ENCODE measurements around the gene ST13. TPM values are rescaled to one million over a fixed set of nuclear protein-coding genes. Genes with fewer than 3 reads are reported as not detected.

The ST13 gene
- total RNA-seq, 1 donor = 199 TPM

DNA sequence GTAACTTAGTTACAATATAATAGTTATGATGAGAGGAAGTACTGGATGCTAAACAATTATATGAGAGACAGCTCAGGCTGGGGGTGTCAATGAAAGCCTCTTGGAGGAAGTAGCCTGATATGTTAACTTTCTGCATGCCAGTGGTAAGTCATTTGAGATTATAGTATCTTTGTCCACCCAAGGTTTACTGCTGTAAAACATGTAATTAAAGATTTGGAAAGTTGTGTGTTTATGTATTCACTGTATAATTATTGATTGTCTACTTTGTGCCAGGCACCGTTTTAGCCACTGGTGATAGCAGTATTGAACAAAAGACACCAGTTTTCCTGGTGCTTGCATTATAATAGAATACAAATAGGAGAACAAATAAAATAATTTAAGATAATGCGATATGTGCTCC is 6.1 kb upstream of the ST13 start:
- TF ChIP-seq CTCF (IDR thresholded peaks at IDR 0.05; ENCODE audit: insufficient read depth, low read depth, low read length) = no peak
- H3K4me3 ChIP-seq (ENCODE audit: low read depth, low read length) = no peak overlapping the region
- no peak for DNase-seq (ENCODE audit: low read depth)

DNA sequence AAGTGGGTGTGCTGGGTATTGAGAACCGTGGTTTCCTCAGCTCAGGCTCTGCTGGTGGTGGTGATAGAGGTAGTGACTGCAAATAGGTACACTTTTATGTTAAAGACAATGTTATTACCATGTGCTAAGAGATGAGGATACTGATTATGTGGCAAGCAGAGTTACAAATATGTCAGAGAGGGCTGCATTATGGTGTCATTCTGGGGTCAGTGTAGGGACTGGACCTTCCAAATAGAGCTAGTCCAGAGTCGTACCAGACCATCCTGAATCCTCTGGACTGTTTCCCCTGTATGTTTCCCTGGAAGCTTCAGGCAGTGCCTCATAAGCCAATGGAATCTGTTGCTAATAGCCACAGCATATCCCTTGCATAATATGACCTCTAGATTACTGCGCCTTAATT is 5.6 kb upstream of the ST13 start, which contains the start of gene DNAJB7:
TSS of gene DNAJB7 (minus strand) at position 101 of the 400 bp plus-strand sequence. CDS start 119 bp downstream, outside the sequence.
- no peak for DNase-seq (ENCODE audit: low read depth)
- no peak within 1 kb of the TSS for H3K4me3 ChIP-seq (ENCODE audit: low read depth, low read length)
- TF ChIP-seq CTCF (IDR thresholded peaks at IDR 0.05; ENCODE audit: insufficient read depth, low read depth, low read length) = no peak

- DNase-seq (ENCODE audit: low read depth) = peak; percentile 39
- peak overlapping the region; percentile 99 for H3K4me3 ChIP-seq (ENCODE audit: low read depth, low read length)
- TF ChIP-seq CTCF (IDR thresholded peaks at IDR 0.05; ENCODE audit: insufficient read depth, low read depth, low read length) = no peak
These were observed 943 bp upstream of the ST13 start for GRCh38 chr22:40857309-40857855.

DNA sequence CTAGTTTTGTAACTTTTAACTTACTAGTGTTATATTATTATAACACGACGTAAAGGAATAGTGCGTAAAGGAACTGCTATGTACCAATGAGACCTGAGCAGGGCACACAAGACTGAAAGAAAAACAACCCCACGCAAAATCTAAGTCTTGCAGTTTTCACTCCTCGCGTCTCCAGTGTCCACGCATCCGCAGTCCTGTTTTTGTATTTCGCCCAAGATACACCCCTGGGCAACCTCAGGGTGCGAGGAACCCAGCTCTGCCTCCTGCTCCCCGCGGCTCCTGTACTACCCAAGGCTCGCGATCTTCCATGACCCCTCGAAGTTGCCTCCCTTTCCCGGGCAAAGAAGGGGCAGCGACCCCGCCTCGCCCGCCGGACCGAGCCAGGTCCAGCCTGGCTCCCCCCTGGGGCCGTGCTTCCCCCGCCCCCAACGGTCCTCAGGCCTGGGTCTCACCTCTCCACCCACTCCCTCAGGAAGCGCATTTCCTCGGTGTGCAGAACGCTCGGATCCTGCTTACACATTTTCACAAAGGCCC is 393 bp downstream of the ST13 start:
- DNase-seq (ENCODE audit: low read depth) = peak; percentile 44
- H3K4me3 ChIP-seq (ENCODE audit: low read depth, low read length) = peak overlapping the region; percentile 99
- no peak for TF ChIP-seq CTCF (IDR thresholded peaks at IDR 0.05; ENCODE audit: insufficient read depth, low read depth, low read length)

DNA sequence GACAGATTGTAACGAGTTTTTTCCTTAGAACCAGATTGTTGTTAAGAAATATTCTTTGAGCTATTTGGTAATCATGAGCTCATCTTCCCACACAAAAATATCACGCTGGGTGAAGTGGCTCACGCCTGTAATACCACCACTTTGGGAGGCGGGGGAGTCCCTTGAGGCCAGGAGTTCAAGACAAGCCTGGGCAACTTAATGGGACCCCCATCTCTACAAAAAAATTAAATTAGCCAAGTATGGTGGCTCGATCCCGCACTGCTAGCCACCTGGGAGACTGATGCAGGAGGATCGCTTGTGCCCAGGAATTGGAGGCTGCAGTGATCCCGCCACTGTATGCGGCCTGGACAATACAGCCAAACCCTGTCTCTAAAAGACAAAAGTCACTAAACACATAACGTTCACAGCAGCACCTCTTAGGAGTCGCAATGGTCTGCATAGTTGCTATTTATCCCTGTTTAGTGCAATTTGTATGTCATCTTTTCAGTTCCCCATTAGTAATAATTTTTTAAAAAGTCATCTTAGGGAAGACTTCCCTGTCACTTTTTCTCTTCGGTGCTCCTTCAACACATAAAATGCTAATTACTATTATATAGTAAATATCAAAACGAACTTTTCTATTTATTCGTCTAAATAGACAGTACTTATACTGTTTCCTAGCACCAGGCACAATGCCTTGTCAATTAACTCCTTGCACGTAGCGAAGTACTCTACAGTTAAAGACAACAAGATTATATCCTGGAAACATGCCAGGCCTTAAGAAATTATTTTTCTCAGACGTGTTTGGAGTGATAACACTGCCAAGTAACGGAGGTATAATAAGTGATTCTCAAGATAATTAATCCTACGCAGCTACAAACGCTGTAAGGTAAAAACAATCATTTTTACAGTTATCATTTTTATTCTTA is 1.1 kb downstream of the ST13 start:
- DNase-seq (ENCODE audit: low read depth) = peak; percentile 64

GRCh38 chr22:40853961-40854360 is 2.5 kb downstream of the ST13 start:
- H3K4me3 ChIP-seq (ENCODE audit: low read depth, low read length) = peak overlapping the region; percentile 99
- no peak for TF ChIP-seq CTCF (IDR thresholded peaks at IDR 0.05; ENCODE audit: insufficient read depth, low read depth, low read length)
- peak; percentile 57 for DNase-seq (ENCODE audit: low read depth)

More for the DNA sequence above, 1.1 kb downstream of the ST13 start:
- TF ChIP-seq CTCF (IDR thresholded peaks at IDR 0.05; ENCODE audit: insufficient read depth, low read depth, low read length) = no peak
- H3K4me3 ChIP-seq (ENCODE audit: low read depth, low read length) = peak overlapping the region; percentile 99

All from fibroblast of villous mesenchyme (primary cell).